Breast epithelium (tissue), 3 donors: ENCODE results near the gene RRAS2.

Source experiments
- POLR2A ChIP-seq: fragments of 450-650 bp; IDR thresholded peaks from one replicate; pipeline ENCODE4 v1.6.1; 2016; ENCODE audit warnings: antibody characterized with exemption, mild to moderate bottlenecking, moderate library complexity
- POLR2AphosphoS5 ChIP-seq, 3 donors: sonication (generic); formaldehyde crosslinking; IDR thresholded peaks; one replicate each; pipeline ENCODE4 v1.6.1; 2017; ENCODE audit warnings: antibody characterized with exemption in 3 of 3
- TF ChIP-seq, protein P1 (sequence below), 3 donors: fragments of 450-650 bp; IDR thresholded peaks; one replicate each; pipeline ENCODE4 v1.5.1; 2016 to 2017; ENCODE audit warnings: antibody characterized with exemption in 3 of 3, mild to moderate bottlenecking in 3 of 3, moderate library complexity in 3 of 3

- TF ChIP-seq, protein P1, sequence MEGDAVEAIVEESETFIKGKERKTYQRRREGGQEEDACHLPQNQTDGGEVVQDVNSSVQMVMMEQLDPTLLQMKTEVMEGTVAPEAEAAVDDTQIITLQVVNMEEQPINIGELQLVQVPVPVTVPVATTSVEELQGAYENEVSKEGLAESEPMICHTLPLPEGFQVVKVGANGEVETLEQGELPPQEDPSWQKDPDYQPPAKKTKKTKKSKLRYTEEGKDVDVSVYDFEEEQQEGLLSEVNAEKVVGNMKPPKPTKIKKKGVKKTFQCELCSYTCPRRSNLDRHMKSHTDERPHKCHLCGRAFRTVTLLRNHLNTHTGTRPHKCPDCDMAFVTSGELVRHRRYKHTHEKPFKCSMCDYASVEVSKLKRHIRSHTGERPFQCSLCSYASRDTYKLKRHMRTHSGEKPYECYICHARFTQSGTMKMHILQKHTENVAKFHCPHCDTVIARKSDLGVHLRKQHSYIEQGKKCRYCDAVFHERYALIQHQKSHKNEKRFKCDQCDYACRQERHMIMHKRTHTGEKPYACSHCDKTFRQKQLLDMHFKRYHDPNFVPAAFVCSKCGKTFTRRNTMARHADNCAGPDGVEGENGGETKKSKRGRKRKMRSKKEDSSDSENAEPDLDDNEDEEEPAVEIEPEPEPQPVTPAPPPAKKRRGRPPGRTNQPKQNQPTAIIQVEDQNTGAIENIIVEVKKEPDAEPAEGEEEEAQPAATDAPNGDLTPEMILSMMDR (IDR thresholded peaks at IDR 0.05), result no peak
- TF ChIP-seq POLR2A (no peak), POLR2AphosphoS5 (IDR thresholded peaks at IDR 0.05) (no peak)
Measured at GRCh38 chr11:14347494-14347893, 11.5 kb downstream of the RRAS2 start.
